ENCODE results near the gene PCDHGA1.
"Not testable (repeated sequence)": the region's sequence is repeated elsewhere in the genome, so short reads cannot be mapped to it uniquely, and the experiment has no call there.

The PCDHGA1 gene

DNA sequence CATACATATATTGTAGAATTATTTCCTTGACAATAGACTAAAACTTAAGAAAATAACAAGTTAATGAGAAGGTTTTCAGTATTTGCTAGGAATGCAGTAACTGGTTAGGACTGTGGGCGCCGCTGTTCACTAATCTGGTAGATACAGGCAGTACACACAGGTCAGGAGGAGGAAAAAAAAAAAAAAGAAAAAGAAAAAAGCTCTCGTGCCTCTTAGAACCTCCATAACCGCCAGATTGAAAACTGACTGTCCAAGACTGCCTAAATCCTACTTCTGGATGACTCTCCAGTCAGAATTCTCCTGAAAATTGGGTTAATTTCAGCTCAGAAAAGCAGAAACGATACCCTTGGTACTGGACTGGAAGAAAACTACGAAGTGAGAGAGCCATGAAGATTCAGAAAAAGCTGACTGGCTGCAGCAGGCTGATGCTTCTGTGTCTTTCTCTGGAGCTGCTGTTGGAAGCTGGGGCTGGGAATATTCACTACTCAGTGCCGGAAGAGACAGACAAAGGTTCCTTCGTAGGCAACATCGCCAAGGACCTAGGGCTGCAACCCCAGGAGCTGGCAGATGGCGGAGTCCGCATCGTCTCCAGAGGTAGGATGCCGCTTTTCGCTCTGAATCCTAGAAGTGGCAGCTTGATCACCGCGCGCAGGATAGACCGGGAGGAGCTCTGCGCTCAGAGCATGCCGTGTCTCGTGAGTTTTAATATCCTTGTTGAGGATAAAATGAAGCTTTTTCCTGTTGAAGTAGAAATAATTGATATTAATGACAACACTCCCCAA lies at the start of gene PCDHGA1:
Gene PCDHGA1 (plus strand): TSS at position 216 of the 782 bp plus-strand sequence.
- no peak for DNase-seq (ENCODE audit: low read depth)

DNA sequence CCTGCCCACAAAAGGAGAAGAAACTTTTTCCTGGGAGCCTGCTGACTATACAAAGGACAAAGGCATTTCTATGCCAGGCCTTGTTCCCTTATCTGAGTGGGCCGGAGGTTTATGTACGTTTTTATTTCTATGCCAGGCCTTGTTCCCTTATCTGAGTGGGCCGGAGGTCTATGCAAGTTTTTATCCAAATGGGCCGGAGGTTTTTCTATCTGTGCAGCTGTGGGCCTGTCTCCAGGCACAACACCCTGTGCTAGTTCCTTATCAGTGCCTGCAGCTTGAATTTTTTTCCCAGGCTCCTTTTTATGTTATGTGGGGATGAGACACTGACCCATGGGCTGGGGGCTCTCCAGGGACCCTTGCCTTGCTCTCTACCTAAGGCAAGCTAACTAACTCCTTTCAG lies 31.9 kb upstream of the PCDHGA1 start:
- no peak for DNase-seq (ENCODE audit: low read depth)

DNA sequence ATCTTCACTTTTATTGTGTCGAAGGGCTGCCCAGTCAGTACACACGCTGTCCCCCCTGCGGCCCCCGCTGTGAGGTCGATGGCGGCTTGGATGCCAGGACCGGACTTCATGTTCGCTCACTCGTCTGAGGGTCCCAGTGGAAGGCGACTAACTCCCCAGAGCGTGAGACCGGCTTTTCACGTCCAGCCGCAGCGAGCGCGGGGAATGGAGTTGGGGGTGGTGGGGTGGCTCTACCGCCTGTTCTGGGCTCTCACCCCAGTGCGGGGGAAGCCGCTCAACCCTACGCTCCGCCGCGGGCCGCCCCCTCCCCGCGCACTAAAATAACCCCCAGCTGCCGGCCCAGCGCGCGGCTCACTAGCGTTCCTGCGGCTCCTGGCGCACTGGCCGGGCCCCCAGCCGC lies 26.6 kb upstream of the PCDHGA1 start, which contains the start of gene SLC25A2:
Gene SLC25A2 (minus strand): TSS at position 294 of the 400 bp plus-strand sequence. CDS start 184 bp downstream, at position 110.
- DNase-seq (ENCODE audit: low read depth) = no peak

DNA sequence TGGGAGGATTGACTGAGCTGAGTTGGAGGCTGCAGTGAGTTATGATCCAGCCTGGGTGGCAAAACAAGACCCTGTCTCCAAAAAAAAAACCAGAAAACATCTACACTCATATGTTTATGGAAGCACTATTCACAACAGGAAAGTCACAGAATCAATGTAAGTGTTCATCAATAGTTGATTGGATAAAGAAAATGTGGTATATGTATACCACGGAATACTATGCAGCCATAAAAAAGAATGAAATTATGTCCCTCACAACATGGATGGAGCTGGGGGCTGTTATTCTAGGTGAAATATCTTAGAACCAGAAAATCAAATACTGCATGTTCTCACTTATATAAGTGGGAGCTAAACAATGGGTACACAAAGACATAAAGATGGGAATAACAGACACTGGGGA lies 23.7 kb upstream of the PCDHGA1 start:
- DNase-seq (ENCODE audit: low read depth) = no peak

DNA sequence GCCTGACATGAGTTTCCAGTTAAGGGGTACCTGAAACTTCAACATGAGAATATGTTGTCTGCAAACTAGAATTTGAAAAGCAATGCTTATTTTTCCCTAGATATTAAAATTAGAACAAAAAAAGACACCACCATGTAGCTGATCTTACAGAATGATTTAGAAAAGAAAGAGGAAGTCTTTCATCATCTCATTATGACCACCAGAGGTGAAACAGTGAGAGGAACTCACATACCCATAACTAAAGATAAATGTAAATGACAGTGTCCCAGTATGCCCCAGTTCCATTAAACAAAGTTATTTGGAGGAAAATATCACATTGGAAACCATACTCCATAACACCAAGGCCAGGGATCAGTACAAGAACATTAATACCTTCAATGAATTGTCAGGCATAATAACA lies 16.6 kb upstream of the PCDHGA1 start:
- no peak for DNase-seq (ENCODE audit: low read depth)

DNA sequence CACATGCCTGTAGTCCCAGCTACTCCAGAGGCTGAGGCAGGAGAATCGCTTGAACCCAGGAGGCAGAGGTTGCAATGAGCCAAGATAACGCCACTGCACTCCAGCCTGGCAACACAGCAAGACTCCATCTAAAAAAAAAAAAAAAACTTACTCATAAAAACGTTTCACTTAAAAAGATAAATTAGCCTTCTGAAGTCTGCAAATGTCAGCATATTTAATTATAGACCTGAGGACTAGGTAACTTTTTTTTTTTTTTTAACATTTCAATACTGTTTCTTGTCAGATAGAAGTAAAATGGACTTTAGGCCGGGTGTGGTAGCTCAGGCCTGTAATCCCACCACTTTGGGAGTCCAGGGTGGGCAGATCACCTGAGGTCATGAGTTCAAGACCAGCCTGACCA lies 13.4 kb upstream of the PCDHGA1 start:
- not testable (repeated sequence) for DNase-seq (ENCODE audit: low read depth)

DNA sequence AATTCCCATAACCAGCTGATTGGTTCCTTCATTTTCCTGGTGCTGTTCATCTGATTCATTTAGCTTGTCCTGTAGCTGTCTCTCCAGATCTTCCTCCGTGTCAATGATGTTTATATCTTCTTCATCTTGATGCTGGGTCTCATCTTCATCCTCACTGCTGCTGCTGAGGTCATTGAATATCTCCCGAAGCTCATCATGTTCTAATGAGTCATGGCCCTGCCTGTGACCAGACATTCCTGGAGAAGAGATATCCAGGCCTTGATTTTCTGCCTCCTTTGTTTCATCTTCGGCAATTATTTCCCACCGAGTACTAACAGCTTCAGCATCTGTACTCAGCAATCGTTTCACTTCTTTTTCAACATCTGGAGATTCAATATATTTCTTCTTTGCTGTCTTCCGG lies 11.1 kb upstream of the PCDHGA1 start:
- no peak for DNase-seq (ENCODE audit: low read depth)

DNA sequence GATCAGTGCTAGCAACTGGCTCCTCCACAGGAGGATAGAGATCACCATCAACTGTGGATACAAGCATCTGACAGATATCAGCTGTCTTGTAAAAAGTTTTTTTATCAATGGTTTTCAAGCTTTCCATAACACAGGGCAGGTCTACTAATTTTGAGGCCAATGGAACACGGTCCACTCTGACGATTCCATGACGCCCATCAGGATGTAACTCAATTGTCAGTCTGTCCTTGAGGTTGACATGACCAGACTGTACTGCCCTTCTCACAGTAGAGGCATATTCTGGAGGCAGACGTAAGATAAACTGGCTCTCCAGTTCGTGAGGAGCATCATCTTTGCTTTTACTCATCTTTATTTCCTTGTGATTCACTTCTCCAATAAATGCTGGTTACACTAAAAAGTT lies 10.6 kb upstream of the PCDHGA1 start:
- DNase-seq (ENCODE audit: low read depth) = no peak

GRCh38 chr5:141320225-141321169 lies 9.8 kb upstream of the PCDHGA1 start, which contains the start of gene TAF7:
TAF7 (minus strand) TSS chr5:141320784; CDS start chr5:141320044, 740 bp downstream.
- DNase-seq (ENCODE audit: low read depth) = peak; percentile 87

DNA sequence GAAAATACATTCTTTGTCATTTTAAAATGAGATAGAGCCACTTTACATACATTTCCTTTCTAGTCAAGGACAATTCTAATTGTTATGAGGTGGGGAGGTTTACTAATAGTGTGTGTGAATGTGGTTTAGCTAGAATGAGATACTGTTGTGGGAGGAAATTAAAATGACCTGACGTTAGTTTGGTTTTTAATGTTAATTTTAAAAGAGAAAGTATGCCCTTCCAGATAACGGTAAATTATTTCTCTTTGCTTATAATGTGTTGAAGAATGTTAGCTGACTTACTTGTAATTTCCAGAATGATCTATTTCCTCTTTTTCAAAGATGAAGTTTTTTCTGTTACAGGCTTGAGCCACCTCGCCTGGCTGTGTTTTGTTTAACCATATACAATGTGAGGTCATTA lies 8.1 kb upstream of the PCDHGA1 start:
- DNase-seq (ENCODE audit: low read depth) = no peak

DNA sequence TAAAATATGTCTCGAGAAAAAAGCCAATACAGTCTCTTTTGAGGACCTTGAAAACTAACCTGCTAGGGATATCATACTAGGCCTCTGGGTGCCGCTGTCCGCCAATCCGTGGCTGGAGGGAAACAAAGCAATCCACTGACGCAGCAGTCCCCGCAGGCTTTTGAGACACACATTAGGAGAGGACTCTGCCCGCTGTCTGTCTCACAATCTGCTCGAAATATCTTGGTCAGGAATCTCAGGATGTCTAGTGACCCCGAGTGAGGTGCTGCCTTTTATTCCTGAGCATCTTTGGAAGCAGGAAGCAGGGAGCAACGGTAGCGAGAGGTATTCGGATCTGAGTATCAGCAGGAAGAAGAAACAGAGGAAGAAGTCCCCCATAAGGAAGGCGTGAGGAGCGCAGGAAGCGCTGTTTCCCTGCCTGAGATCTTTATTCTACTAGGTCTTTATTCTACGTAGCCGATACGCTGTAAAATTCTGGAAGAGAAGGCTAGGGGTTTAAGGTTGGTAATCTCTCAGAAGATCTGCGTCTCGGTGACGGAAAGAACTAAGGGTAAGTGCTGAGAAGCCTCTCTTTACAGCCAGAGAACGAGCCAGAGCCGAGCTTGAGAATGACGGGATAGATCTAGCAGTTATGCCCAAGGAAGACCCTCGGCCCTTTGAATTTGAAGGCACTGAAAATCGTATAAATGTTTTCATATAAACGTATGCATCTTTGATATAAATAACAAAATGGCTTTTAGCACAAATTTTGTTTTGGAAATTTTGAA lies 4.0 kb upstream of the PCDHGA1 start:
- DNase-seq (ENCODE audit: low read depth) = peak; percentile 44

DNA sequence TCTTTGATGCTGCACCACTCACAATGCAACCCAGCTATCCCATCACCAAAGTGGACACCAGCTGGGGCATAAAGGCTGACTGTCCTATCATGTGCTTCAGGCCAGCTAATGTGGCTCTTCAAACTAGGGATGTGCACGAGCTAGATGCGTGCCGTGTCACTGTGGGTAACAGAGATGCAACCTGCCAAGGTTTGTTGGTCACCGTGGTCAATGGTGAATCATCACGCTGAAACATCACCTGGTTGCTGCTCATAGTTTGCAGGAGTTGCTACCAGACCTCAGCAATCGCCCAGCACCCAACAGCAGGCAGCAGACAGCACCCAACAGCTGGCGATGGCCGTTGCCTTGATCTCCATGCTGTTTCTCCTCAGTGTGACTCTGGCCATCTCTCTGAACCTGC lies 2.1 kb upstream of the PCDHGA1 start:
- DNase-seq (ENCODE audit: low read depth) = no peak

- not testable (repeated sequence) for DNase-seq (ENCODE audit: low read depth)
Measured at GRCh38 chr5:141332571-141332970, 2.3 kb downstream of the PCDHGA1 start.

- DNase-seq (ENCODE audit: low read depth) = no peak
Measured at GRCh38 chr5:141338538-141339306, 8.4 kb downstream of the PCDHGA1 start, which contains the start of gene PCDHGA2. PCDHGA2 (plus strand) TSS chr5:141338760.

DNA sequence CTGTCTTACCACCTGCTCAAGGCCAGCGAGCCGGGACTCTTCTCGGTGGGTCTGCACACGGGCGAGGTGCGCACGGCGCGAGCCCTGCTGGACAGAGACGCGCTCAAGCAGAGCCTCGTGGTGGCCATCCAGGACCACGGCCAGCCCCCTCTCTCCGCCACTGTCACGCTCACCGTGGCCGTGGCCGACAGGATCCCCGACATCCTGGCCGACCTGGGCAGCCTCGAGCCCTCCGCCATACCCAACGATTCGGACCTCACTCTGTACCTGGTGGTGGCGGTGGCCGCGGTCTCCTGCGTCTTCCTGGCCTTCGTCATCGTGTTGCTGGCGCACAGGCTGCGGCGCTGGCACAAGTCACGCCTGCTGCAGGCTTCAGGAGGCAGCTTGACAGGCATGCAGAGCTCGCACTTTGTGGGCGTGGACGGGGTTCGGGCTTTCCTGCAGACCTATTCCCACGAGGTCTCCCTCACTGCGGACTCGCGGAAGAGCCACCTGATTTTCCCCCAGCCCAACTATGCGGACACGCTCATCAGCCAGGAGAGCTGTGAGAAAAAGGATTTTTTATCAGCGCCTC lies 10.6 kb downstream of the PCDHGA1 start:
- not testable (repeated sequence) for DNase-seq (ENCODE audit: low read depth)

GRCh38 chr5:141342773-141343172 lies 12.5 kb downstream of the PCDHGA1 start:
- no peak for DNase-seq (ENCODE audit: low read depth)

GRCh38 chr5:141343242-141343952 lies 13.1 kb downstream of the PCDHGA1 start, which contains the start of gene PCDHGA3:
PCDHGA3 (plus strand) TSS chr5:141343829; CDS start chr5:141344034, 205 bp downstream.
- no peak for DNase-seq (ENCODE audit: low read depth)

- DNase-seq (ENCODE audit: low read depth) = no peak
Measured at GRCh38 chr5:141343953-141344463, 13.7 kb downstream of the PCDHGA1 start.

DNA sequence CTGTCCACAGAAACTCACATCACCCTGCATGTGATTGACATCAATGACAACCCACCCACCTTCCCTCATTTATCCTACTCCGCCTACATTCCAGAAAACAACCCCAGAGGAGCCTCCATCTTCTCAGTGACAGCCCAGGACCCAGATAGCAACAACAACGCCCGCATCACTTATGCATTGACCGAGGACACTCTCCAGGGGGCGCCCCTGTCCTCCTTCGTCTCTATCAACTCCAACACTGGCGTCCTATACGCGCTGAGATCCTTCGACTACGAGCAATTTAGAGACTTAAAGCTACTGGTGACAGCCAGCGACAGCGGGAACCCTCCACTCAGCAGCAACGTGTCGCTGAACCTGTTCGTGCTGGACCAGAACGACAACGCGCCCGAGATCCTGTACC lies 15.0 kb downstream of the PCDHGA1 start:
- DNase-seq (ENCODE audit: low read depth) = no peak

DNA sequence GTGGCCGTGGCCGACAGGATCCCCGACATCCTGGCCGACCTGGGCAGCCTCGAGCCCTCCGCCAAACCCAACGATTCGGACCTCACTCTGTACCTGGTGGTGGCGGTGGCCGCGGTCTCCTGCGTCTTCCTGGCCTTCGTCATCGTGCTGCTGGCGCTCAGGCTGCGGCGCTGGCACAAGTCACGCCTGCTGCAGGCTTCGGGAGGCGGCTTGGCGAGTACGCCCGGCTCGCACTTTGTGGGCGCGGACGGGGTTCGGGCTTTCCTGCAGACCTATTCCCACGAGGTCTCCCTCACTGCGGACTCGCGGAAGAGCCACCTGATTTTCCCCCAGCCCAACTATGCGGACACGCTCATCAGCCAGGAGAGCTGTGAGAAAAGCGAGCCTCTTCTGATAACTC lies 15.7 kb downstream of the PCDHGA1 start:
- not testable (repeated sequence) for DNase-seq (ENCODE audit: low read depth)
